Ishikawa (cell line): Measurements from ENCODE around the gene ZBTB8B.

Experiments used
- CEBPB ChIP-seq: IDR thresholded peaks from 2 replicates; pipeline ENCODE4 v1.6.1; 2012
- CREB1 ChIP-seq: IDR thresholded peaks from 2 replicates; pipeline ENCODE4 v1.6.1; 2012; ENCODE audit warnings: low read depth
- EGR1 ChIP-seq: IDR thresholded peaks from 2 replicates; pipeline ENCODE4 v1.6.1; 2012
- EP300 ChIP-seq: IDR thresholded peaks from 2 replicates; pipeline ENCODE4 v1.6.1; 2012; ENCODE audit warnings: borderline replicate concordance
- FOXM1 ChIP-seq: IDR thresholded peaks from 2 replicates; pipeline ENCODE4 v1.6.1; 2012; ENCODE audit warnings: low read depth, borderline replicate concordance
- NFIC ChIP-seq: IDR thresholded peaks from 2 replicates; pipeline ENCODE4 v1.6.1; 2012
- RAD21 ChIP-seq: IDR thresholded peaks from 2 replicates; pipeline ENCODE4 v1.6.1; 2012; ENCODE audit warnings: low read depth
- TAF1 ChIP-seq: IDR thresholded peaks from 2 replicates; pipeline ENCODE4 v1.6.1; 2012; ENCODE audit warnings: low read depth, mild to moderate bottlenecking
- TCF12 ChIP-seq: IDR thresholded peaks from 2 replicates; pipeline ENCODE4 v1.6.1; 2012; ENCODE audit warnings: low read depth
- TEAD4 ChIP-seq: IDR thresholded peaks from 2 replicates; pipeline ENCODE4 v1.6.1; 2012
- USF1 ChIP-seq: IDR thresholded peaks from 2 replicates; pipeline ENCODE4 v1.6.1; 2012
- YY1 ChIP-seq: IDR thresholded peaks from 2 replicates; pipeline ENCODE4 v1.6.1; 2012; ENCODE audit warnings: low read depth
- ZBTB7A ChIP-seq: IDR thresholded peaks from 2 replicates; pipeline ENCODE4 v1.6.1; 2012; ENCODE audit warnings: low read depth
- TF ChIP-seq, protein P1 (sequence below): IDR thresholded peaks from 2 replicates; pipeline ENCODE4 v1.6.1; 2012; ENCODE audit warnings: low read depth, mild to moderate bottlenecking
- TF ChIP-seq, protein P2 (sequence below): IDR thresholded peaks from 2 replicates; pipeline ENCODE4 v1.6.1; 2012

ZBTB8B gene

DNA sequence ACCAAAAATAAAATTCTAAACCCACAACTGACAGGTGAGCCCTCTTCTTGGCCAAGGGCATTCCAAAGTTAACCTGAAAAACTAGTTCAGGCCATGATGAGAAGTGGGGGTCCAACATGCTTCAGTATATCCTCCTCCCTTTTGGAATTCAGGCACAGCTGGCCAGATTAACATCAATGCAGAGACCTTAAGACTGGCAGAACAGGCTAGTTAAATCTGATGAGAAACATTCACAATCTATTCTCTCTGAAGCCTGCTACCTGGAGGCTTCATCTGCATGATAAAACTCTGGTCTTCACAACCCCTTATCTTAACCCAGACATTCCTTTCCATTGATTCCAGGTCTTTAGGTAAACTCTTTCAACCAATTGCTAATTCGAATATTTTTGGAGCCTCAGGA, 26.7 kb upstream of the ZBTB8B start:
- TF ChIP-seq TAF1 = no peak
- TF ChIP-seq FOXM1 = no peak
- TF ChIP-seq EP300 = no peak
- no peak for TF ChIP-seq EGR1
- no peak for TF ChIP-seq USF1
- TF ChIP-seq, protein P1, sequence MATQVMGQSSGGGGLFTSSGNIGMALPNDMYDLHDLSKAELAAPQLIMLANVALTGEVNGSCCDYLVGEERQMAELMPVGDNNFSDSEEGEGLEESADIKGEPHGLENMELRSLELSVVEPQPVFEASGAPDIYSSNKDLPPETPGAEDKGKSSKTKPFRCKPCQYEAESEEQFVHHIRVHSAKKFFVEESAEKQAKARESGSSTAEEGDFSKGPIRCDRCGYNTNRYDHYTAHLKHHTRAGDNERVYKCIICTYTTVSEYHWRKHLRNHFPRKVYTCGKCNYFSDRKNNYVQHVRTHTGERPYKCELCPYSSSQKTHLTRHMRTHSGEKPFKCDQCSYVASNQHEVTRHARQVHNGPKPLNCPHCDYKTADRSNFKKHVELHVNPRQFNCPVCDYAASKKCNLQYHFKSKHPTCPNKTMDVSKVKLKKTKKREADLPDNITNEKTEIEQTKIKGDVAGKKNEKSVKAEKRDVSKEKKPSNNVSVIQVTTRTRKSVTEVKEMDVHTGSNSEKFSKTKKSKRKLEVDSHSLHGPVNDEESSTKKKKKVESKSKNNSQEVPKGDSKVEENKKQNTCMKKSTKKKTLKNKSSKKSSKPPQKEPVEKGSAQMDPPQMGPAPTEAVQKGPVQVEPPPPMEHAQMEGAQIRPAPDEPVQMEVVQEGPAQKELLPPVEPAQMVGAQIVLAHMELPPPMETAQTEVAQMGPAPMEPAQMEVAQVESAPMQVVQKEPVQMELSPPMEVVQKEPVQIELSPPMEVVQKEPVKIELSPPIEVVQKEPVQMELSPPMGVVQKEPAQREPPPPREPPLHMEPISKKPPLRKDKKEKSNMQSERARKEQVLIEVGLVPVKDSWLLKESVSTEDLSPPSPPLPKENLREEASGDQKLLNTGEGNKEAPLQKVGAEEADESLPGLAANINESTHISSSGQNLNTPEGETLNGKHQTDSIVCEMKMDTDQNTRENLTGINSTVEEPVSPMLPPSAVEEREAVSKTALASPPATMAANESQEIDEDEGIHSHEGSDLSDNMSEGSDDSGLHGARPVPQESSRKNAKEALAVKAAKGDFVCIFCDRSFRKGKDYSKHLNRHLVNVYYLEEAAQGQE = no peak
- no peak for TF ChIP-seq ZBTB7A
- no peak for TF ChIP-seq NFIC
- TF ChIP-seq TEAD4 = no peak
- TF ChIP-seq CREB1 = no peak
- no peak for TF ChIP-seq TCF12

GRCh38 chr1:32447469-32448185, 17.2 kb upstream of the ZBTB8B start:
- TF ChIP-seq TCF12 = no peak
- no peak for TF ChIP-seq CEBPB
- TF ChIP-seq EP300 = no peak
- no peak for TF ChIP-seq TEAD4
- TF ChIP-seq RAD21 = no peak
- no peak for TF ChIP-seq FOXM1
- no peak for TF ChIP-seq NFIC
- TF ChIP-seq ZBTB7A = no peak
- TF ChIP-seq YY1 = no peak
- no peak for TF ChIP-seq TAF1
- no peak for TF ChIP-seq USF1
- TF ChIP-seq EGR1 = no peak
- TF ChIP-seq, protein P1 = no peak
- no peak for TF ChIP-seq CREB1
- TF ChIP-seq, protein P2, sequence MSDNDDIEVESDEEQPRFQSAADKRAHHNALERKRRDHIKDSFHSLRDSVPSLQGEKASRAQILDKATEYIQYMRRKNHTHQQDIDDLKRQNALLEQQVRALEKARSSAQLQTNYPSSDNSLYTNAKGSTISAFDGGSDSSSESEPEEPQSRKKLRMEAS = no peak

- peak; percentile 92 for TF ChIP-seq RAD21
Observed at GRCh38 chr1:32448186-32448772, 16.6 kb upstream of the ZBTB8B start.

DNA sequence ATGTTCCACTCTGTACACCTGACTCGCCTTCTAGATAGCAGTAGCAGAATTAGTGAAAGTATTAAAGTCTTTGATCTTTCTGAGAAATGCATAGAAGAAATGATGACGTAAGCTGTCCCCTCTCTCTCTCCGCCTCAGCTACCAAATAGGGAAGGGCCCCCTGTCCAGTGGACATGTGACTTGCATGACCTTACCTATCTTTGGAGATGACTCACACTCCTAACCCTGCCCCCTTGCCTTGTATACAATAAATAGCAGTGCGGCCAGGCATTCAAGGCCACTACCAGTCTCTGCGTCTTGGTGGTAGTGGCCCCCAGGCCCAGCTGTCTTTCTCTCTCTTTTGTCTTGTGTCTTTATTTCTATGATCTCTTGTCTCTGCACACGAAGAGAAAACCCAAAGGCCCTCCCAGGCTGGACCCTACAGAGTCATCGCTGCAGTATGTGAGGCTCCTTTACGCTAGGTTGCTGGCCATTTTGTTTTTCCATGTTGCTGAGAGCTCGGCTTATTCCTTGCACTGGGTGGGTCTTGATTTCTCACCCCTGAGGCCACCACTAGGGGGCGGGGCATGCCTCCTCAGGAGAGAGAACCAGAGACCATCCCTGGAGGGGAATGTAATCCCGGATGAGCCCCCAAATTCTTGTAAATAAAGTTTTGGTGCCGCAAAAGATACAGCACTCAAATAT, 16.0 kb upstream of the ZBTB8B start:
- TF ChIP-seq TEAD4 = no peak
- TF ChIP-seq, protein P2 = no peak
- TF ChIP-seq NFIC = no peak
- TF ChIP-seq RAD21 = peak; percentile 43
- no peak for TF ChIP-seq ZBTB7A
- no peak for TF ChIP-seq CREB1
- no peak for TF ChIP-seq FOXM1
- no peak for TF ChIP-seq EGR1
- TF ChIP-seq USF1 = peak; percentile 70
- no peak for TF ChIP-seq TAF1
- no peak for TF ChIP-seq CEBPB

GRCh38 chr1:32454726-32455125, 10.1 kb upstream of the ZBTB8B start:
- TF ChIP-seq ZBTB7A = no peak
- TF ChIP-seq NFIC = peak; percentile 78
